HG03066 (cell line): Measurements from ENCODE around the gene MED12.

Experiments used
- ATAC-seq: cut with Tn5 transposase; IDR thresholded peaks from one replicate; pipeline ENCODE4 v1.9.1; 2021; ENCODE audit warnings: low read depth; ENCODE audit not compliant: unreplicated experiment

MED12 gene

GRCh38 chrX:71118032-71118984 is at the start of gene MED12:
TSS of gene MED12 (plus strand) at chrX:71118596. CDS start at chrX:71118755, 159 bp downstream.
- peak; percentile 92 for ATAC-seq

DNA sequence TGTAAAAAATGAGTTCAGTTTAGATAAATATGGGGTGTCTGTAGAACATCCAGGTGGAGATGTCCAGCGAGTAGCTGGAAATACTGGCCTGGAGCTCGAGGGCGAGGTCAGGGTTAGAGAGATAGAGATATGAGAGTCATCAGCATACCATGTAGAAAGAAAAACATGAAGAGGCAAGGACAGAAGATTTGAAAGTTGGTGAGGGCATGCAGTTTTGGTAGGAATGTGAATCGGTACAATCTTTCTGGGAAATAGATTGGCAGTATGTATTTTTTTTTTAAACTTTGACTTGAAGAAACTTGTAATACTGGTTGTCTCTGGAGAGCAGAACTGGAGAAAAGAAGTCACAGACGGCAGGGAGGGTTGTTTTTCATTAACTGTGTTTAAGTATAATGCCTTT is 47.9 kb upstream of the MED12 start:
- ATAC-seq = no peak

- ATAC-seq = no peak
Observed at GRCh38 chrX:71081330-71082123, 36.9 kb upstream of the MED12 start.

DNA sequence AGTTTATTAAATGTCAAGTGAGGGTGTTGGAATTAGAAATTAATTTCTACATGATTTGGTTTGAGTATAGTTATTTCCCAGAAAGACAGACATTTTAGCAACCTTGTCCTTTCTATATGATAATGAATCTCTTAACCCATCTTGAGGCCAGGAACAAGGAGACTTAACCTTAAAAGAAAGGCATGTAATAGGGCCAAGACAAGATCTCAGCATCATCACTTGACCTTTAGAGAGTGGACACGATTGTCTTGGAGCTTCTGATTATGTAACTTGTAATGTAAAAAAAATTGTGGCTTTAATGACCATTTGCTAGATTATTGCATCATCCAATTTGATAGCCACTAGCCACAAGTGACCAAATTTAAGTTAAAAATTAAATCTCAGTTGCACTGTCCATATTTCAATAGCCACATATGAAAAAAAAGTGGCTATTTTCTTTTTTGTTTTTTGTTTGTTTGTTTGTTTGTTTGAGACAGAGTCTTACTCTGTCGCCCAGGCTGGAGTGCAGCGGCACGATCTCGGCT is 36.2 kb upstream of the MED12 start:
- ATAC-seq = no peak

DNA sequence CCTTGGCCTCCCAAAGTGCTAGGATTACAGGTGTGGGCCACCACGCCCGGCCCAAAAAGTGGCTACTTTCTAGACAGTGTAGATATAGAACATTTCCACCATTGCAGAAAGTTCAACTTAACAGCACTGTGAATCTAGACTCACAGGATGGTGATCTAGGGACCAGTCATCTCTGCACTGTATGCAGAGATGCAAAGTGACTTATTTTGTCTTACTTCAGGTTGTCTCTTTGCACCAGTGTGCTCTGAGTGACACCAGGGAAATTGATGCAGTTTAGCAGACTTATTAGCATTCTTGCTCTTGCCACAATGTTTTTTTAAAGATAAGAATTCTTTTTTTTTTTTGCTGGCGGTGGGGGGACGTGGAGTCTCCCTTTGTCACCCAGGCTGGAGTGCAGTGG is 35.6 kb upstream of the MED12 start:
- no peak for ATAC-seq

DNA sequence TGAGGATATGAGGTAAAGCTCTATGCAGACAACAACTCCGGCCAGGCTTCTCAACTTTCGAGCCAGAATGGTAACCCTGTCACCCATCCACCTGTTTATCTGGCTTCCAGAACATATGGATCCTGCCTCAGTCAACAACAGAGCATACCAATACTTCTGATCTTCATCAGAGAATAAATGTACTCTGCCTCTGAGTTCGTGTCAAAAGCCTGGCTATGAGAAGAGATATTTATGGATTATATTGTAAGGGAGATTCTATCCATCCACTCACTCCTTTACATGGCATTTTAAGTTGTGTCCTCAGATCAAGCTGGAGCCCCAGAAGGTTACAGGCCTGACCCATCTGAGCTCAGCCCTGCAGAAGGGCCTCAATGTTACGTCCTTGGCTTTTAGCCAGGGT is 32.5 kb upstream of the MED12 start:
- no peak for ATAC-seq

GRCh38 chrX:71091263-71091662 is 27.1 kb upstream of the MED12 start:
- ATAC-seq = no peak

DNA sequence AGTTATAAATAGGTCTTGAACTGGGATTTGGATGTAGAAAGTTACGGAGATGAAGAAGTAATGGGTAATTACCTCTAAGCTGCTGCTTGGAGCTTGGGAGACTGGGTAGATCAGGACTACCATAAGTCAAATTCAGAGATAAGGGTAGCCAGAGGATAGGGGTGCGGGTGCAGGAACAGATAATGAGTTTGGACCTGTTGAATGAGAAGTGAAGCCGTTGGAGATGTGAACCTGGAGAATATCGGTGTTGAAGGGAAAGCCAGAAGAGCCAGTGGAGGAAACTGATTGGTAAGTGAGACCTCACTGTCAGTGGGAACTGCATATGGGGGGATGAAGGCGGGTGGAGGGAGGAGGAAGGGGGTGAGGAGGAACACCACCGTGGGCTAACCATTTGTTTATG is 23.4 kb upstream of the MED12 start:
- ATAC-seq = no peak

DNA sequence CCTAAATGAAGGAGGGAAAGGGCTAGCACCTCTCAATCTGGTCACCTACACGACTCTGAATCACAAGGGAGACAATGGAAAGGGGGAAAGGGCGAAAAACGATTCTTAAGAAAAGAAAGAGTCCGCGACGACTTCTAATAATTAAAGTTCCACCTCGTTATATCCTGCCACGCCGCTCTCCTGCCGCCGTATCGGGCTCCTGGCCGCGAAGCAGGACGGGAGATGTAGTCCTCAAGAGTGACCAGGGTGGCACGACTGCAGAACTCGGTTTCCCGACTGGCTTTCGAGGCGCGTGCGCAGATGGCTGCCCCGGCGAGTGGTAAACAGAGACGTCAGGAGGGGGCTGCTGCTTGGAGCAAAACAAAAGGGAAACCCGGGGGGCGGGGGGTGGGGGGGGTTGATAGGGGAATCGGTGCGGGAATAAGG is 22.8 kb upstream of the MED12 start, which contains the start of gene FOXO4:
Gene FOXO4, plus strand, starts transcription at position 297 of the 426 bp plus-strand sequence. CDS start 678 bp downstream, outside the sequence.
- ATAC-seq = peak; percentile 92

DNA sequence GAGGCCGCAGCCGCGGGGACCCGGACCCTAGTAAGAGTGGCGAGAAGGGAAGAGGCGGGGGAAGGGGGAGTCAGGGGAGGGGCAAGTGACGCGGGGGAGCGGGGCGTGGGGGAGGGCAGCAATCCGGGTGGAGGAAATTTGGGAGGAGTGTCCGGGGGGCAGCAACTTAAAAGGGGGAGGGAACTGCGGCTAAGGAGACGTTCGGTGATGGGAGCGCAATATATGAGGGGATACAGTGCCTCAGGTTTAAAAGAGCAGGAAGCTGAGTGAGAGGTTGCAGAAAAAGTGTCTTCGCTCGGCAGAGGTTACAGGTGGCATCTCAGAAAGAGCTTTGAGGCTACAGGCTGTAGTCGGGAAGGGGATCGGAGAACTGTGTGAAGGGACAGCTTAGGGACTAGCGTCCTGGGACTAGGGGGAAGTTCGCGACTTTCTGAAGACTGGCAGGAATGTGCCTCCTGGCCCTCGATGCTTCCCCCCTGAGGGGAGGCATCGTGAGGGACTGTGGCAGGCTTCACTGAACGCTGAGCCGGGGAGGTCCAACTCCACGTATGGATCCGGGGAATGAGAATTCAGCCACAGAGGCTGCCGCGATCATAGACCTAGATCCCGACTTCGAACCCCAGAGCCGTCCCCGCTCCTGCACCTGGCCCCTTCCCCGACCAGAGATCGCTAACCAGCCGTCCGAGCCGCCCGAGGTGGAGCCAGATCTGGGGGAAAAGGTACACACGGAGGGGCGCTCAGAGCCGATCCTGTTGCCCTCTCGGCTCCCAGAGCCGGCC is 22.2 kb upstream of the MED12 start:
- ATAC-seq = peak; percentile 15

DNA sequence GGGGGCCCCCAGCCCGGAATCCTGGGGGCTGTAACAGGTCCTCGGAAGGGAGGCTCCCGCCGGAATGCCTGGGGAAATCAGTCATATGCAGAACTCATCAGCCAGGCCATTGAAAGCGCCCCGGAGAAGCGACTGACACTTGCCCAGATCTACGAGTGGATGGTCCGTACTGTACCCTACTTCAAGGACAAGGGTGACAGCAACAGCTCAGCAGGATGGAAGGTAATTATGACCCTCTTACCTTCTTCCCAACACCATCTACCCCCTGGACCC is 21.7 kb upstream of the MED12 start:
- ATAC-seq = no peak

GRCh38 chrX:71098302-71098701 is 20.1 kb upstream of the MED12 start:
- no peak for ATAC-seq

GRCh38 chrX:71098951-71099506 is 19.4 kb upstream of the MED12 start:
- no peak for ATAC-seq

DNA sequence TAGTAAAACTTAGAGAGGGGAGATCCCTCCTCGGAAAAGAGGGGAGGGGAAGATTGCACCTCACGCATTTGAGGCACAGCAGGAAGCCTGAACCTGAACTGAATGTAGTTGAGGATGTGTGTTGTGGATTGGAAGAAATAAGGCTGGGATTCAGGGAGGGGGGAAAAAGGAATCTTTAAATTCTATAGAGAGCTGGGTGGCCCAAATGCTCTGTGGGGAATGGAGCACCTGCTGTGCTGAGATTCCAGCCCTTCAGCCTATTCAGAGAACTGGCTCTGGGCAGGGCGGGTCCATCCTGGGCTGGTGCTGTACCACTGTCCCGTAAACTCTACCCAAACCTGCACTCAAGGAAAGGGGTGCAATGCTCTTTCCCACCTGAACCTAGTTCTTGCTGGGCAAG is 18.7 kb upstream of the MED12 start:
- ATAC-seq = no peak

- no peak for ATAC-seq
Observed at GRCh38 chrX:71100581-71101505, 17.6 kb upstream of the MED12 start.

DNA sequence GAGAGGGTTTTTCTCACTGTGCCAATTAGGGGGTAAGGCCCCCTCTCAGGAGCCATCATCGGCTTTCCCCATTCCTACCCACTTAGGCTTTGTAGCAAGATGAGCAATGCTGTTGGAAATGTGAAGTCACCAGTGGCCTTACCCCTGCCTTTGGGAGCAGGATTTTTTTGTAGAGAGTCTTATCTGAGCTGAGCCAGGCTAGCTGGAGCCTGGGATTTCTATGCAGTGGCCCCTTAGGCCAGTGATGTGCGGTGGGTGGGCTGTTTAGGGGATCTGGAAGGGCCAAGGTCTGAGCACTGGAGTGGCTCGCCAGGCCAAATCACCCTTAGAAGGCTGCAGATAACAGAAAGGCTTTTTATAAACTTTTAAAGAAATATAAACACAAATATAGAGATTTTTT is 16.1 kb upstream of the MED12 start:
- no peak for ATAC-seq

DNA sequence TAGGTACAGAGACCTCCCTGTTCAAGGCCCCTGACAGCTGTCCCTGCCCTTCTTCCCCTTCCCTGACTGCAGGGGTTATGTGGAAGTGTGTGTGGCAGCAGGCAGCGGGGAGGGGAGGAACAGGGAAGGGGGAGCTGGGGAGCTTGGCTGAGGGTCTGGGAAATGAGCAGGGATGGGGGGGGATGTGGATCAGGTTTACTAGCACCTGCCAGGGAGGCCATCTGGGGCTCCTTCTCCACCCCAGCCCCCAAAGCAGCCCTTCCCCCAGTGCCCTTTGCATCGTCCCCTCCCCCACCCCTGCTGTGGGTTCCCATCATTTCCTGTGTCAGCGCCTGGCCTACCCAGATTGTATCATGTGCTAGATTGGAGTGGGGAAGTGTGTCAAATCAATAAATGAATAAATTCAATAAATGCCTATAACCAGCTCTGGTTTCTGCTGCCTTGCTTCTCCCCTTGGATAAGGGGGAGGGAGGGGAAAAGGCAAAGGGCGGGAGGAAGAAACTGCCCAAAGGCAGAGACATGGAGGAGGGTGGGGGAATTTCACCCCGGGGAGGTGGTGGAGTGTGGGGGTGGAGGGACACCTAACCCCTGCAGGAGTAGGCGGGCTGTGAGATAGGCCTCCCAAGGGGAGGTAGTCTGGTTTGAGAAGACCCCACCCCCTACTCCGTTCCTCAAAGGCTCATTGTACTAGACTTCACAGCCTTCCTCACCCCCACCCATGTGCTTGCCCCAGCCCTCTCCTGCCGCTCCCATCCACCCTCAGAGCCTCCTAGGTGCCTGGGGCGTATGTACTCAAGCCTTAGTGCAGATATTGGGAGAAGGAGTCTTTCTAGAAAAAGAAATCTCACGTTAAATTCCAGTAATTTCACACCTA is 15.0 kb upstream of the MED12 start:
- no peak for ATAC-seq

DNA sequence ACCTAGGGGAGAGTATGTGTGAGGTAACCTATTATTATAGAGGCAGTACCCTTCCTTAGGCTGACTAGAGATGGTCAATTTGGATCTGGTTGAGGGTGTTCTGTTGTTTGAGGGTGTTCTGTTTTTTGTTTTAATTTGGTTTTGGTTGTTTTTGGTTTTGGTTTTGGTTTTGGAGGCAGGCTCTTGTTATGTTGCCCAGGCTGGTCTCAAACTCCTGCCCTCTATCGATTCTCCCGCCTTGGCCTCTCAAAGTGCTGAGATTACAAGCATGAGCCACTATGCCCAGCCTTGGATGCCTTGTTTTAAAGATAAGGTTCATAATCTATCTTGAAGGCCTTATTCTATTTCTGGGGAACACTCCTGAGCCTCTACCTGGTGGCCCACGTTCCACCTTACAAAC is 12.8 kb upstream of the MED12 start:
- ATAC-seq = no peak
